ENCODE measurements around the gene COQ8B. TPM values are rescaled to one million over a fixed set of nuclear protein-coding genes. Genes with fewer than 3 reads are reported as not detected.

COQ8B gene
- total RNA-seq, 1 donor from 2014 or later = 27.7 TPM

DNA sequence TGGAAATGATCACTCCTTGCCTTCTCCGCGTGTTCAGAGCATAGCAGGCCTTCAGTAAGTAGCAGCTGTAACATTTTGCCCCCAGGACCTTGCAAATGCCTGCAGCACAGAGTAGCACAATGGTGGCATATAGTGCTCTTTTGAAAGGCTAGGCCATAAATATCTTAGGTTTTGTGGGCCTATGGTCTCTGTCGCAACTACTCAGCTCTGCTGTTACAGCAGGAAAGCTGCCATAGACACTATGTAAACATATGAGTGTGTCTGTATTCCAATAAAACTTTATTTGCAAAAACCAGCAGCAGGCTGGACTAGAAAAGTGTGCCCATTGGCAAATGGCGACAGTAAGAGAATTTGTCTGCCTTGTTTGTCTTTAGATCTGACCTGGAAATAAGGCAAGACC lies 9.6 kb upstream of the COQ8B start:
- no peak for DNase-seq (ENCODE audit: low spot score)
- no peaks in the 10 kb centered on the region for H3K9me3 Mint-ChIP-seq
- no peak overlapping the region for H3K9ac ChIP-seq
- H3K4me1 ChIP-seq = no peaks in the 10 kb centered on the region
- H3F3A ChIP-seq (ENCODE audit: low read depth) = no peaks in the 10 kb centered on the region
- H3K27ac ChIP-seq = no peak overlapping the region
- H3K27me3 ChIP-seq = no peaks in the 10 kb centered on the region
- TF ChIP-seq EZH2 (IDR thresholded peaks at IDR 0.05) (no peak), EZH2phosphoT487 (IDR thresholded peaks at IDR 0.05) (no peak)
- TF ChIP-seq, protein P1, sequence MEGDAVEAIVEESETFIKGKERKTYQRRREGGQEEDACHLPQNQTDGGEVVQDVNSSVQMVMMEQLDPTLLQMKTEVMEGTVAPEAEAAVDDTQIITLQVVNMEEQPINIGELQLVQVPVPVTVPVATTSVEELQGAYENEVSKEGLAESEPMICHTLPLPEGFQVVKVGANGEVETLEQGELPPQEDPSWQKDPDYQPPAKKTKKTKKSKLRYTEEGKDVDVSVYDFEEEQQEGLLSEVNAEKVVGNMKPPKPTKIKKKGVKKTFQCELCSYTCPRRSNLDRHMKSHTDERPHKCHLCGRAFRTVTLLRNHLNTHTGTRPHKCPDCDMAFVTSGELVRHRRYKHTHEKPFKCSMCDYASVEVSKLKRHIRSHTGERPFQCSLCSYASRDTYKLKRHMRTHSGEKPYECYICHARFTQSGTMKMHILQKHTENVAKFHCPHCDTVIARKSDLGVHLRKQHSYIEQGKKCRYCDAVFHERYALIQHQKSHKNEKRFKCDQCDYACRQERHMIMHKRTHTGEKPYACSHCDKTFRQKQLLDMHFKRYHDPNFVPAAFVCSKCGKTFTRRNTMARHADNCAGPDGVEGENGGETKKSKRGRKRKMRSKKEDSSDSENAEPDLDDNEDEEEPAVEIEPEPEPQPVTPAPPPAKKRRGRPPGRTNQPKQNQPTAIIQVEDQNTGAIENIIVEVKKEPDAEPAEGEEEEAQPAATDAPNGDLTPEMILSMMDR (IDR thresholded peaks at IDR 0.05) = no peak
- H4K20me1 ChIP-seq (ENCODE audit: low read depth) = no peaks in the 10 kb centered on the region
- no peaks in the 10 kb centered on the region for H3K36me3 ChIP-seq
- H3K27me3 Mint-ChIP-seq (ENCODE audit: insufficient read depth, low read depth) = peaks cover 4% of the 10 kb centered on the region
- no peak overlapping the region for H3K27ac Mint-ChIP-seq
- H3K36me3 Mint-ChIP-seq = peaks cover 33% of the 10 kb centered on the region
- no peak overlapping the region for H3K4me3 ChIP-seq
- no peak overlapping the region for H2AFZ ChIP-seq (replicated peaks)
- no peak overlapping the region for H3K4me3 Mint-ChIP-seq
- no peaks in the 10 kb centered on the region for H3K4me1 Mint-ChIP-seq
- H3K4me2 ChIP-seq = no peak overlapping the region
- no peaks in the 10 kb centered on the region for H3K79me2 ChIP-seq (ENCODE audit: low read depth)
- H3K9me3 ChIP-seq (ENCODE audit: low read depth) = no peaks in the 10 kb centered on the region

DNA sequence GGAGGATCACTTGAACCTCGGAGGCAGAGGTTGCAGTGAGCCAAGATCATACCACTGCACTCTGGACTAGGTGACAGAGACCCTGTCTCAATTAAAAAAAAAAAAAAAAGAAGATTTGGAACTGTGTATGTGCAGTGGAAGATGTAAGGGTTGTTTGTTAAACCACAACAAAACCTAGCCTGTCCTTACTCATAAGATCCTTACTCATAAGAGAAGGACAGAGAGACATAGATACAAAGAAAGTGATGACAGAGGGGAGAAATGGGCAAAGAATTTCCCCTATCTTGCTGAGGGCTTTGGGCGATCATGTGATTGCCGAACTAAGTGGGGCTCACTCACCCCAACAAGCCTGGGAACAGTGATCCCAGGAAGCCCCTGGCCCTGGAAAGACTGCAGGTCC lies 8.2 kb upstream of the COQ8B start:
- peaks cover 28% of the 10 kb centered on the region for H3K36me3 Mint-ChIP-seq
- DNase-seq (ENCODE audit: low spot score) = no peak
- H3K4me3 Mint-ChIP-seq = no peak overlapping the region
- no peaks in the 10 kb centered on the region for H3K27me3 ChIP-seq
- no peak overlapping the region for H3K27ac ChIP-seq
- H4K20me1 ChIP-seq (ENCODE audit: low read depth) = peaks cover 13% of the 10 kb centered on the region
- H3K9ac ChIP-seq = no peak overlapping the region
- peaks cover 10% of the 10 kb centered on the region for H3K4me1 Mint-ChIP-seq
- no peaks in the 10 kb centered on the region for H3K4me1 ChIP-seq
- no peaks in the 10 kb centered on the region for H3F3A ChIP-seq (ENCODE audit: low read depth)
- no peaks in the 10 kb centered on the region for H3K36me3 ChIP-seq
- peaks cover 4% of the 10 kb centered on the region for H3K27me3 Mint-ChIP-seq (ENCODE audit: insufficient read depth, low read depth)
- TF ChIP-seq EZH2 (IDR thresholded peaks at IDR 0.05) (no peak), EZH2phosphoT487 (IDR thresholded peaks at IDR 0.05) (no peak)
- TF ChIP-seq, protein P1 (IDR thresholded peaks at IDR 0.05) = no peak
- H3K4me3 ChIP-seq = no peak overlapping the region
- no peak overlapping the region for H3K27ac Mint-ChIP-seq
- no peaks in the 10 kb centered on the region for H3K9me3 ChIP-seq (ENCODE audit: low read depth)
- no peak overlapping the region for H2AFZ ChIP-seq (replicated peaks)
- H3K9me3 Mint-ChIP-seq = no peaks in the 10 kb centered on the region
- H3K79me2 ChIP-seq (ENCODE audit: low read depth) = peaks cover 13% of the 10 kb centered on the region
- no peak overlapping the region for H3K4me2 ChIP-seq

DNA sequence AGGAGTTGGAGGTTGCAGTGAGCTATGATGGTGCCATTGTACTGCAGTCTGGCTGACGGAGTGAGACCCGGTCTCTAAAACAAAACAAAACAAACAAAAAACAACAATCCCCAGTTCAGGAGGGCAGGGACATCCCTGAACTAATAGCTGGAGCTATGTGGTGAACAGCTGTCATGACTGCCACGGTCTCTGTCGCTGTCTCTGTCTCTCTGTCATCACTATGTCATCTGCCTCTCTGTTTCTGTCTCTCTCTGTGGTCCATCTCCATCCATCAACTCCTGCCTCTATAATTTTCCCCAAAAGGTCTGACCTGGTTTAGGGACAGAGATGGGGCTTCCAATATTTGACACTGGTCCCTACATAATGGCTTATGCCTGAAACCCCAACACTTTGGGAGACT lies 7.6 kb upstream of the COQ8B start:
- Histone ChIP-seq H3K4me3 (no peak overlapping the region), H3K27ac (no peak overlapping the region), H2AFZ (replicated peaks) (no peak overlapping the region), H3F3A (ENCODE audit: low read depth) (no peaks in the 10 kb centered on the region), H3K4me2 (no peak overlapping the region), H3K9me3 (ENCODE audit: low read depth) (no peaks in the 10 kb centered on the region), H4K20me1 (ENCODE audit: low read depth) (peaks cover 18% of the 10 kb centered on the region), H3K36me3 (no peaks in the 10 kb centered on the region), H3K4me1 (peaks cover 4% of the 10 kb centered on the region), H3K27me3 (no peaks in the 10 kb centered on the region), H3K9ac (no peak overlapping the region), H3K79me2 (ENCODE audit: low read depth) (peaks cover 18% of the 10 kb centered on the region)
- H3K9me3 Mint-ChIP-seq = no peaks in the 10 kb centered on the region
- DNase-seq (ENCODE audit: low spot score) = no peak
- TF ChIP-seq EZH2 (IDR thresholded peaks at IDR 0.05) = no peak
- TF ChIP-seq EZH2phosphoT487 (IDR thresholded peaks at IDR 0.05) = no peak
- TF ChIP-seq, protein P1 (IDR thresholded peaks at IDR 0.05) = no peak
- H3K4me1 Mint-ChIP-seq = peaks cover 16% of the 10 kb centered on the region
- peak overlapping the region; percentile 31 for H3K4me3 Mint-ChIP-seq
- H3K27me3 Mint-ChIP-seq (ENCODE audit: insufficient read depth, low read depth) = peaks cover 4% of the 10 kb centered on the region
- no peak overlapping the region for H3K27ac Mint-ChIP-seq
- peaks cover 28% of the 10 kb centered on the region for H3K36me3 Mint-ChIP-seq

All from neural progenitor cell (in vitro differentiated cells).